Measurements from ENCODE around the gene WDR18. TPM values are rescaled to one million over a fixed set of nuclear protein-coding genes. Genes with fewer than 3 reads are reported as not detected.

Gene WDR18
- total RNA-seq, 4 donors from 2014 or later: 25.0 to 52.6 (median 42.2) TPM

DNA sequence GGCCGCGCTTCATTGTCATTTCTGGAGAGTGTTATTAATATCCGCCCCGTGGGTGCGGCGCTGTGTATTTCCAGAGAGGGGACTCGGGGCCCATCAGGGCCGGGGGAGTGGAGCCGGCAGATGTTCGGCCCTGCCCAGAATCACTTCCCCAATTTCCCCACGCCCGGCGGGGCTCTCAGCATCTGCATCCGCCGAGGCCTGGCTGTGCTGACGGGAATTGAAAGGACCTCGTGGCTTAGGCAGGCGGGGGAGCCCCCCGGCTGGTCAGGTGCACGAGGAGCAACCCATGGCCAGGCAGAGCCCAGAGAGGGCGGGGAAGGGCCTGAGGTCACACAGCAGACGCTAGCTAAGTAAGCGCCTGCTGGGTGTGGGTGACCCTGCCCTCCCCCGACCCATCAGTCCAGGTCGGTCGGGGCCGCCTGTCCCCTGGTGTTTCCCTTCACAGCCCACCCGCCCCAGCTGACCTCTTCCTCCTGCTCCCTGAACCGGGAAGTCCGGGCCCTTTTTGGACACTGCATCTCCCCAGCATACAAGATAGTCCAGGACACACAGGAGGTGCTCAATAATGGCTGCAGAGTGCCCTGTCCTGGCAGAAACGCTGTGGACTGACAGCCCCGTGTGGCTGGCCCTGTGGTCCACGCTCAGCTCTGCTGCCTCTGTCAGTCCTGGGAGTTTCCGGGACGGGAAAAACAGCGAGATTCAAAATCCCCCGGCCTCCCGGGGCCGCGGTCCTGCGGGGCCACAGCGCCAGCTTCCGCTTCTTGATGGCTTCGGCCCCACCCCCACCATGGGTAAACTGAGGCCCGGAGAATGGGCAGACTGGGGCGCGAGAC is 36.2 kb upstream of the WDR18 start:
- DNase-seq (ENCODE audit: low spot score in 2 of 2): no peak
- no peak for TF ChIP-seq EP300 (IDR thresholded peaks at IDR 0.05)
- no peak for TF ChIP-seq POLR2A (IDR thresholded peaks at IDR 0.05)
- no peak for TF ChIP-seq POLR2AphosphoS5 (IDR thresholded peaks at IDR 0.05)
- TF ChIP-seq CTCF (IDR thresholded peaks at IDR 0.05): no peak
- Histone ChIP-seq H3K27me3 (no peaks in the 10 kb centered on the region), H3K36me3 (no peaks in the 10 kb centered on the region), H3K27ac (no peak overlapping the region), H3K9me3 (no peaks in the 10 kb centered on the region), H3K4me3 (no peak overlapping the region), H3K4me1 (peaks cover 20% of the 10 kb centered on the region)
- 90% methylated on average over 37 of the region's 47 CpGs for WGBS

- Histone ChIP-seq H3K27me3 (no peaks in the 10 kb centered on the region), H3K4me3 (no peak overlapping the region), H3K4me1 (peaks cover 25% of the 10 kb centered on the region), H3K9me3 (no peaks in the 10 kb centered on the region), H3K36me3 (no peaks in the 10 kb centered on the region), H3K27ac (no peak overlapping the region)
- no peak for TF ChIP-seq EP300 (IDR thresholded peaks at IDR 0.05)
- TF ChIP-seq POLR2A (IDR thresholded peaks at IDR 0.05): no peak
- no peak for TF ChIP-seq POLR2AphosphoS5 (IDR thresholded peaks at IDR 0.05)
- TF ChIP-seq CTCF (IDR thresholded peaks at IDR 0.05): no peak
- WGBS: 97% methylated on average over 17 of the region's 25 CpGs
- DNase-seq (ENCODE audit: low spot score in 2 of 2): no peak
Observed at GRCh38 chr19:948842-949496, 35.2 kb upstream of the WDR18 start.

GRCh38 chr19:950352-951066 is 33.6 kb upstream of the WDR18 start:
- 88% methylated on average over 17 of the region's 17 CpGs for WGBS
- TF ChIP-seq CTCF (IDR thresholded peaks at IDR 0.05) (no peak), POLR2AphosphoS5 (IDR thresholded peaks at IDR 0.05) (no peak), EP300 (IDR thresholded peaks at IDR 0.05) (no peak)
- Histone ChIP-seq H3K4me3 (no peak overlapping the region), H3K27me3 (no peaks in the 10 kb centered on the region), H3K4me1 (peaks cover 14% of the 10 kb centered on the region), H3K27ac (no peak overlapping the region), H3K9me3 (no peaks in the 10 kb centered on the region), H3K36me3 (no peaks in the 10 kb centered on the region)
- DNase-seq (ENCODE audit: low spot score in 2 of 2): no peak

DNA sequence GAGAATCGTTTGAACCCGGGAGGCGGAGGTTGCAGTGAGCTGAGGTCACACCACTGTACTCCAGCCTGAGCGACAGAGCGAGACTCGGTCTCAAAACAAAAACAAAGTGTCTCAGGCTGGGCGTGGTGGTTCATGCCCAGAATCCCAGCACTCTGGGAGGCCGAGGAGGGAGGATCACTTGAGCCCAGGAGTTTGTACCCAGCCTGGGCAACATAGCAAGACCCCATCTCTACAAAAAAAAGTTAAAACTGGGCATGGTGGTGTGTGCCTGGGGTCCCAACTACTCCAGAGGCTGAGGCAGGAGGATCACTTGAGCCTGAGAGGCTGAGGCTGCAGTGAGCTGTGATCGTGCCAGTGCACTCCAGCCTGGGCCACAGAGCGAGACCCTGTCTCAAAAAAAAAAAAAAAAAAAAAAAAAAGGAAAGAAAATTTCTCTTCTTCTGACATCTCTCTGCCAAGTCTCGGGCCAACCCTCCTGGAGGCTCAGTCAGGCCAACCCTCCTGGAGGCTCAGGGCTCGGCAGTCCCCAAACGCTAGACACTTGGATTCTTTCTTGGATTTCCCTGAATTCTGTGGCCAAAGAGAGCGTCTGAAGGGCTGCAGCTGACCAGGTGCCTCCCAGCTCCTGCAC is 32.0 kb upstream of the WDR18 start:
- peaks cover 14% of the 10 kb centered on the region for H3K4me1 ChIP-seq
- H3K36me3 ChIP-seq: no peaks in the 10 kb centered on the region
- H3K27me3 ChIP-seq: no peaks in the 10 kb centered on the region
- no peak overlapping the region for H3K27ac ChIP-seq
- DNase-seq (ENCODE audit: low spot score in 2 of 2): no peak
- H3K4me3 ChIP-seq: no peak overlapping the region
- no peak for TF ChIP-seq POLR2A (IDR thresholded peaks at IDR 0.05)
- TF ChIP-seq POLR2AphosphoS5 (IDR thresholded peaks at IDR 0.05): no peak
- no peaks in the 10 kb centered on the region for H3K9me3 ChIP-seq
- WGBS: 91% methylated on average over 14 of the region's 14 CpGs

GRCh38 chr19:952680-953444 is 31.3 kb upstream of the WDR18 start:
- DNase-seq (ENCODE audit: low spot score in 2 of 2): no peak
- Histone ChIP-seq H3K36me3 (no peaks in the 10 kb centered on the region), H3K27ac (no peak overlapping the region), H3K27me3 (no peaks in the 10 kb centered on the region), H3K4me1 (peaks cover 14% of the 10 kb centered on the region), H3K9me3 (no peaks in the 10 kb centered on the region), H3K4me3 (peak overlapping the region; percentile 20)
- TF ChIP-seq POLR2A (IDR thresholded peaks at IDR 0.05): no peak
- no peak for TF ChIP-seq CTCF (IDR thresholded peaks at IDR 0.05)
- no peak for TF ChIP-seq POLR2AphosphoS5 (IDR thresholded peaks at IDR 0.05)
- no peak for TF ChIP-seq EP300 (IDR thresholded peaks at IDR 0.05)
- 36% methylated on average over 14 of the region's 21 CpGs for WGBS
